Tibial artery (tissue), 4 donors: ENCODE results near the gene ZEB1.
"Not testable (repeated sequence)": the region's sequence is repeated elsewhere in the genome, so short reads cannot be mapped to it uniquely, and the experiment has no call there.

ENCODE experiments used
- DNase-seq, 2 donors: peaks; one replicate each; pipeline ENCODE4 v3.0.0-alpha.2; 2019
- H3K27ac ChIP-seq, 2 donors: fragments of 200-600 bp; sonication (generic) in 1 of 2; 1 replicate in 1 of 2; 2 replicates in 1 of 2; pipeline ENCODE4 v1.5.1; 2018 to 2019; ENCODE audit warnings: mild to moderate bottlenecking in 1 of 2
- H3K27me3 ChIP-seq, 2 donors: fragments of 200-600 bp; sonication (generic) in 1 of 2; one replicate each; pipeline versions ENCODE4 v1.5.1 to v1.6.0; 2016 to 2019
- H3K36me3 ChIP-seq, 3 donors: fragments of 200-600 bp; sonication (generic) in 2 of 3; one replicate each; pipeline ENCODE4 v1.5.1; 2016 to 2019; ENCODE audit warnings: mild to moderate bottlenecking in 2 of 3
- H3K4me1 ChIP-seq, 4 donors: fragments of 200-600 bp; sonication (generic) in 2 of 4; 1 replicate in 3 of 4; 2 replicates in 1 of 4; pipeline ENCODE4 v1.5.1; 2016 to 2019
- H3K4me3 ChIP-seq, 2 donors: fragments of 200-600 bp; sonication (generic) in 1 of 2; 1 replicate in 1 of 2; 2 replicates in 1 of 2; pipeline ENCODE4 v1.5.1; 2018 to 2019; ENCODE audit warnings: mild to moderate bottlenecking in 2 of 2
- H3K9me3 ChIP-seq, 3 donors: fragments of 200-600 bp; sonication (generic) in 1 of 3; one replicate each; pipeline ENCODE4 v1.5.1; 2016 to 2019
- intact Hi-C: fragments of 100-400 bp; cut with DNase I; formaldehyde crosslinking; loops from one replicate; pipeline ENCODE4 v1.15.0; 2023; ENCODE audit warnings: low total_unique reads
- TF ChIP-seq, protein P1 (sequence below), 2 experiments: fragments of 200-600 bp in 1 of 2; fragments of 450-650 bp in 1 of 2; IDR thresholded peaks; one replicate each; pipeline ENCODE4 v1.5.1; 2017 to 2019; ENCODE audit warnings: antibody characterized with exemption in 2 of 2, mild to moderate bottlenecking in 1 of 2, moderate library complexity in 1 of 2

Gene ZEB1

GRCh38 chr10:31350891-31351290 lies 31.9 kb downstream of the ZEB1 start:
- intact Hi-C loops = no loop called here
- H3K9me3 ChIP-seq = no peaks in the 10 kb centered on the region
- H3K4me1 ChIP-seq = peaks cover 0 to 60% (median 10%) of the 10 kb centered on the region in 4 donors
- no peaks in the 10 kb centered on the region for H3K27me3 ChIP-seq
- no peak overlapping the region for H3K27ac ChIP-seq
- H3K36me3 ChIP-seq = no peaks in the 10 kb centered on the region
- TF ChIP-seq, protein P1, sequence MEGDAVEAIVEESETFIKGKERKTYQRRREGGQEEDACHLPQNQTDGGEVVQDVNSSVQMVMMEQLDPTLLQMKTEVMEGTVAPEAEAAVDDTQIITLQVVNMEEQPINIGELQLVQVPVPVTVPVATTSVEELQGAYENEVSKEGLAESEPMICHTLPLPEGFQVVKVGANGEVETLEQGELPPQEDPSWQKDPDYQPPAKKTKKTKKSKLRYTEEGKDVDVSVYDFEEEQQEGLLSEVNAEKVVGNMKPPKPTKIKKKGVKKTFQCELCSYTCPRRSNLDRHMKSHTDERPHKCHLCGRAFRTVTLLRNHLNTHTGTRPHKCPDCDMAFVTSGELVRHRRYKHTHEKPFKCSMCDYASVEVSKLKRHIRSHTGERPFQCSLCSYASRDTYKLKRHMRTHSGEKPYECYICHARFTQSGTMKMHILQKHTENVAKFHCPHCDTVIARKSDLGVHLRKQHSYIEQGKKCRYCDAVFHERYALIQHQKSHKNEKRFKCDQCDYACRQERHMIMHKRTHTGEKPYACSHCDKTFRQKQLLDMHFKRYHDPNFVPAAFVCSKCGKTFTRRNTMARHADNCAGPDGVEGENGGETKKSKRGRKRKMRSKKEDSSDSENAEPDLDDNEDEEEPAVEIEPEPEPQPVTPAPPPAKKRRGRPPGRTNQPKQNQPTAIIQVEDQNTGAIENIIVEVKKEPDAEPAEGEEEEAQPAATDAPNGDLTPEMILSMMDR (IDR thresholded peaks at IDR 0.05) = no peak
- H3K4me3 ChIP-seq = no peak overlapping the region
- DNase-seq = no peak

DNA sequence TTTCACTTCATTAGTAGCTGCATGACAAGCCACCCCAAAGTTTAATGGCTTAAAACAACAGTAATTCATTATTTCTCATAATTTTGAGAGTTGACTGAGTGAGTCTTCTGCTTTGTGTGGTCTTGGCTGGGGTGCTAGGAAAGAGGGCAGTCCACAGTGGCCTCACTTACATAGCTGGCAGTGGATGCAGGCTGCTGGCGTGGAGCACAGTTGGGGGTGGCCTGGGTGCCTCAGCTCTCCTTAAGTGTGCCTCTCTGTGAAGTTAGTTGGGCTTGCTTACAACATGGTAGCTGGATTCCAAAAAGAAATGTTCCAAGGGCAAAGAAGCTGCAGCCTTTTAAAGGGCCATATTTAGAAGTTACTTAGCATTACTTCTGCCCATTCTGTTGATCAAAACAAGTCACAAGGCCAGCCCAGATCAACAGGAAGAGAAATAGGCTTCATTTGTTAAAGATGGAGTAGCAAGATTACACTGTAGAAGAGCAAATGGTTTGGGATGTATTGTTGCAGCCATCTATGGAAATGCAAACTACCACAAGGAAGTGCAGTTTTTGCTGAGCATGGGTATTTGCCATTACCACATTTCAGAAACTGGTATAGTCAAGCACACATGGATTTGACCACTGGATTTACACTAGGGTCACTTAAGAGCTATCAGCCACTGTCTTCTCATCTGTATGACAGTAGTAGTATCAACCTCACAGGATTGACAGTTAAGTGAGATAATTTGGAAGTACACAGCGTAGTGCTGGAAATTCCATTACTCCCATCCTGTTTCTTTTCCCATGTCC lies 33.6 kb downstream of the ZEB1 start:
- TF ChIP-seq, protein P1 (IDR thresholded peaks at IDR 0.05) = no peak
- Histone ChIP-seq H3K27me3 (no peaks in the 10 kb centered on the region), H3K4me1 (peaks cover 0 to 46% (median 7%) of the 10 kb centered on the region in 4 donors), H3K4me3 (no peak overlapping the region), H3K36me3 (no peaks in the 10 kb centered on the region), H3K27ac (no peak overlapping the region), H3K9me3 (no peaks in the 10 kb centered on the region)
- intact Hi-C loops = no loop called here
- DNase-seq = no peak

GRCh38 chr10:31353574-31353973 lies 34.6 kb downstream of the ZEB1 start:
- H3K4me1 ChIP-seq = peaks cover 0 to 48% (median 1%) of the 10 kb centered on the region in 4 donors
- intact Hi-C loops = no loop called here
- no peaks in the 10 kb centered on the region for H3K36me3 ChIP-seq
- H3K27ac ChIP-seq = no peak overlapping the region
- DNase-seq = no peak
- no peak overlapping the region for H3K4me3 ChIP-seq
- H3K27me3 ChIP-seq = no peaks in the 10 kb centered on the region
- TF ChIP-seq, protein P1 (IDR thresholded peaks at IDR 0.05) = peak in 1 of 2 experiments; percentile 6
- no peaks in the 10 kb centered on the region for H3K9me3 ChIP-seq

- Histone ChIP-seq H3K27me3 (no peaks in the 10 kb centered on the region), H3K36me3 (peaks cover 0 to 16% (median 15%) of the 10 kb centered on the region in 3 donors), H3K4me1 (peaks cover 0 to 46% (median 14%) of the 10 kb centered on the region in 4 donors), H3K4me3 (no peak overlapping the region), H3K27ac (no peak overlapping the region), H3K9me3 (no peaks in the 10 kb centered on the region)
- no peak for DNase-seq
- intact Hi-C loops = no loop called here
- TF ChIP-seq, protein P1 (IDR thresholded peaks at IDR 0.05) = no peak
Observed at GRCh38 chr10:31358688-31359330, 39.8 kb downstream of the ZEB1 start.

DNA sequence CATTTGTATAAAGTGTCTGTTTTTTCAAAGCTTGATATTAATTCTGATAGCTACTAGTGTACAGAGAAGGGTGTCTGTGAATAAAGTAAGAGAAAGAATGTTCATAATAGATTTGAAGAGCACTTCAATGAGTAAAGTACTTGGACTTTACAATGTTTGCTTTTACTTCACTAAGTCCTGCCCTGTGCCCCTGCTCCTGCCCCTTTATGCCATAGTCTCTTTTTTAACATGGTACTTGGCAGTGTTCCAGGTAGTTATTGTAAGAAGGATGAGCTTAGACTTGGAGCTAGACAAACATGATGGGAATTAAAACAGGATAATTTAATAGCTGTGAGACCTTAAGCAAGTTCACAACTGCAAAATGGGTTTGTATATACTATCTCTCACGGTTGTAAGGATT lies 41.0 kb downstream of the ZEB1 start:
- no peaks in the 10 kb centered on the region for H3K27me3 ChIP-seq
- H3K4me3 ChIP-seq = no peak overlapping the region
- no peak for DNase-seq
- TF ChIP-seq, protein P1 (IDR thresholded peaks at IDR 0.05) = no peak
- no peaks in the 10 kb centered on the region for H3K9me3 ChIP-seq
- no peak overlapping the region for H3K27ac ChIP-seq
- intact Hi-C loops = no loop called here
- peaks cover 0 to 36% (median 14%) of the 10 kb centered on the region in 4 donors for H3K4me1 ChIP-seq
- peaks cover 0 to 16% (median 15%) of the 10 kb centered on the region in 3 donors for H3K36me3 ChIP-seq

DNA sequence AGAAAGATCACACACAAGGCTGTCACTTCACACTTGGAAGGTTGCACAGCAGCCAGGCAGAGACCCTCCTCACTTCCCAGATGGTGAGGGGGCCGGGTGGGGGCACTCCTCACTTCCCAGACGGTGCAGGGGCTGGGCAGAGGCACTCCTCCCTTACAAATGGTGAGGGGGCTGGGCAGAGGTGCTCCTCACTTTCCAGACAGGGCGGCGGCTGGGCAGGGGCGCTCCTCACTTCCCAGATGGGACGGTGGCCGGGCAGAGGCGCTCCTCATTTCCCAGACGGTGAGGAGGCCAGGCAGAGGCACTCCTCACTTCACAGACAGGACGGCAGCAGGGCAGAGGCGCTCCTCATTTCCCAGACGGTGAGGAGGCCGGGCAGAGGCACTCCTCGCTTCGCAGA lies 42.5 kb downstream of the ZEB1 start:
- intact Hi-C loops, DNase-seq: not testable (repeated sequence)

More for the DNA sequence above, 42.5 kb downstream of the ZEB1 start:
- H3K4me3 ChIP-seq, H3K9me3 ChIP-seq, H3K27me3 ChIP-seq, H3K27ac ChIP-seq: not testable (repeated sequence)
- H3K4me1 ChIP-seq = peaks cover 0 to 32% (median 14%) of the 10 kb centered on the region in 4 donors
- H3K36me3 ChIP-seq = peaks cover 0 to 16% (median 15%) of the 10 kb centered on the region in 3 donors
